Endothelial cell of umbilical vein (primary cell): ENCODE measurements around the gene MYBPHL. TPM values are rescaled to one million over a fixed set of nuclear protein-coding genes. Genes with fewer than 3 reads are reported as not detected.

Experiments
- BruUV-seq: library from RNA; stranded (reverse); fragments of 400-500 nt; replicated peaks from 2 replicates; lab custom pipeline; 2021; lab: Mats Ljungman, UMichigan
- CTCF ChIA-PET: fragments of 300-600, 350-600 bp; sonication (Branson Sonifier 250); formaldehyde crosslinking; loops from one replicate; lab custom pipeline; 2021; ENCODE audit warnings: antibody characterized with exemption, inconsistent platforms; lab: Charles Lee
- POLR2A ChIA-PET: fragments of 300-600, 350-600 bp; sonication (Branson Sonifier 250); formaldehyde crosslinking; loops from one replicate; lab custom pipeline; 2021; ENCODE audit warnings: antibody characterized with exemption, inconsistent platforms; lab: Charles Lee
- DNase-seq: peaks from one replicate; pipeline ENCODE4 v3.0.0-alpha.2; 2011; ENCODE audit warnings: low read depth, low spot score
- FAIRE-seq: peaks from 2 replicates; lab custom pipeline; 2011; peaks lifted over from hg19 to GRCh38; lab: Jason Lieb, UNC
- H2AFZ ChIP-seq: 2 replicates; pipeline ENCODE4 v1.6.0; 2012; ENCODE audit warnings: low read depth, low read length, control low read depth, inconsistent platforms
- H3K27ac ChIP-seq: 2 replicates; pipeline ENCODE4 v1.5.1; 2011; ENCODE audit warnings: low read depth, mild to moderate bottlenecking, control low read depth, low read length, moderate library complexity; ENCODE audit not compliant: insufficient read depth
- H3K27me3 ChIP-seq, 2 experiments: 2 replicates each; pipeline versions ENCODE4 v1.6.0 to v1.6.1; 2011; ENCODE audit warnings: low read length in 2 of 2, mixed read lengths in 1 of 2; ENCODE audit not compliant: control insufficient read depth in 2 of 2, insufficient read depth in 2 of 2
- H3K36me3 ChIP-seq, 2 experiments: 2 replicates in 1 of 2; 3 replicates in 1 of 2; pipeline ENCODE4 v1.5.1; 2011; ENCODE audit warnings: low read length in 2 of 2, mild to moderate bottlenecking in 1 of 2, moderate library complexity in 1 of 2; ENCODE audit not compliant: control insufficient read depth in 2 of 2, insufficient read depth in 2 of 2; ENCODE audit errors: extremely low read depth in 1 of 2
- H3K4me1 ChIP-seq: 3 replicates; pipeline ENCODE4 v1.5.1; 2011; ENCODE audit warnings: mild to moderate bottlenecking, low read length; ENCODE audit not compliant: control insufficient read depth, insufficient read depth; ENCODE audit errors: extremely low read depth
- H3K4me2 ChIP-seq: 2 replicates; pipeline ENCODE4 v1.6.1; 2011; ENCODE audit warnings: low read length, control low read depth, mixed read lengths; ENCODE audit not compliant: insufficient read depth
- H3K4me3 ChIP-seq, 3 experiments: fragments of 200-600 bp in 1 of 3; sonication (generic), shearing (Covaris generic) in 1 of 3; replicated peaks in 1 of 3; 2 replicates each; pipeline ENCODE4 v1.5.1; 2011 to 2016; ENCODE audit warnings: control low read depth in 3 of 3, low read length in 3 of 3, mild to moderate bottlenecking in 2 of 3, inconsistent platforms in 1 of 3, low read depth in 1 of 3, moderate library complexity in 1 of 3; ENCODE audit not compliant: insufficient read depth in 1 of 3
- H3K79me2 ChIP-seq: 2 replicates; pipeline ENCODE4 v1.6.0; 2012; ENCODE audit warnings: low read length, inconsistent platforms; ENCODE audit not compliant: control insufficient read depth, insufficient read depth
- H3K9ac ChIP-seq: replicated peaks from 2 replicates; pipeline ENCODE3; 2011; ENCODE audit warnings: low read length, control low read depth; ENCODE audit not compliant: insufficient read depth; ENCODE audit errors: extremely low read depth
- H3K9me1 ChIP-seq: replicated peaks from 3 replicates; pipeline ENCODE4 v1.6.0; 2011; ENCODE audit warnings: mild to moderate bottlenecking, low read length; ENCODE audit not compliant: control insufficient read depth, insufficient read depth; ENCODE audit errors: extremely low read depth
- H3K9me3 ChIP-seq: replicated peaks from 2 replicates; pipeline ENCODE4 v1.5.1; 2012; ENCODE audit warnings: low read length, inconsistent platforms; ENCODE audit not compliant: control insufficient read depth, insufficient read depth
- H4K20me1 ChIP-seq: replicated peaks from 2 replicates; pipeline ENCODE3; 2011; ENCODE audit warnings: mild to moderate bottlenecking, low read length; ENCODE audit not compliant: control insufficient read depth, insufficient read depth; ENCODE audit errors: extremely low read depth
- EZH2 ChIP-seq: IDR thresholded peaks from 2 replicates; pipeline ENCODE4 v1.6.1; 2012; ENCODE audit warnings: borderline replicate concordance, low read depth, mild to moderate bottlenecking, moderate library complexity, low read length, inconsistent platforms; ENCODE audit not compliant: severe bottlenecking
- FOS ChIP-seq: IDR thresholded peaks from 2 replicates; pipeline ENCODE4 v1.6.1; 2011; ENCODE audit warnings: mild to moderate bottlenecking, low read length, moderate library complexity, borderline replicate concordance; ENCODE audit not compliant: insufficient read depth
- GATA2 ChIP-seq: IDR thresholded peaks from 2 replicates; pipeline ENCODE4 v1.7.0; 2011; ENCODE audit warnings: low read depth, mild to moderate bottlenecking, moderate library complexity, mixed read lengths, low read length; ENCODE audit not compliant: insufficient read length, insufficient read depth
- JUN ChIP-seq: IDR thresholded peaks from 2 replicates; pipeline ENCODE4 v1.6.1; 2011; ENCODE audit warnings: borderline replicate concordance, low read depth; ENCODE audit not compliant: insufficient read length, insufficient read depth
- MYC ChIP-seq: IDR thresholded peaks from one replicate; pipeline ENCODE4 v1.6.1; 2011; ENCODE audit warnings: mild to moderate bottlenecking, low read depth, low read length
- POLR2A ChIP-seq: IDR thresholded peaks from 2 replicates; pipeline ENCODE4 v1.6.1; 2012; ENCODE audit warnings: low read depth, mild to moderate bottlenecking, control low read depth, low read length
- POLR2AphosphoS5 ChIP-seq: IDR thresholded peaks from 2 replicates; pipeline ENCODE4 v1.6.1; 2012; ENCODE audit warnings: low read depth, mild to moderate bottlenecking, control low read depth, low read length, moderate library complexity; ENCODE audit not compliant: insufficient read depth
- dilution Hi-C: fragments of 300-500 bp; cut with MboI; formaldehyde crosslinking; loops from one replicate; pipeline ENCODE4 v1.15.0; 2019; ENCODE audit warnings: low sequenced_read_pairs; ENCODE audit not compliant: extremely low pct_ligation_motif_present
- intact Hi-C: fragments of 100-400 bp; cut with micrococcal nuclease; formaldehyde crosslinking; loops from one replicate; pipeline ENCODE4 v1.10.0; 2022
- polyA plus RNA-seq, 4 experiments: library from polyadenylated mRNA; depleted of rRNA in 3 of 4; stranded (reverse) in 3 of 4; unstranded in 1 of 4; fragments of >200 nt; gene quantifications; 2 replicates each; pipeline versions ENCODE4 v1.2.1 to v1.2.3, GENCODE V29; 2011 to 2012; ENCODE audit warnings: missing spikeins in 1 of 4
- total RNA-seq: library from RNA; stranded (reverse); gene quantifications from 2 replicates; pipeline ENCODE4 v1.2.3, GENCODE V29; 2021
- TF ChIP-seq, protein P1 (sequence below), 2 donors: IDR thresholded peaks; 1 replicate in 1 of 2; 2 replicates in 1 of 2; pipeline ENCODE4 v1.5.1; 2011; ENCODE audit warnings: low read length in 2 of 2, mild to moderate bottlenecking in 2 of 2, moderate library complexity in 2 of 2, control low read depth in 1 of 2, inconsistent platforms in 1 of 2, low read depth in 1 of 2; ENCODE audit not compliant: insufficient read depth in 1 of 2; ENCODE audit errors: extremely low read depth in 1 of 2
- TF ChIP-seq, protein P2 (sequence below): IDR thresholded peaks from 2 replicates; pipeline ENCODE4 v1.6.1; 2011; ENCODE audit not compliant: insufficient read depth, insufficient read length

MYBPHL gene
- total and polyA plus RNA-seq, 2 donors (not counting 3 experiments of a cell fraction or from before 2014, with no cell fraction given), result not detected

DNA sequence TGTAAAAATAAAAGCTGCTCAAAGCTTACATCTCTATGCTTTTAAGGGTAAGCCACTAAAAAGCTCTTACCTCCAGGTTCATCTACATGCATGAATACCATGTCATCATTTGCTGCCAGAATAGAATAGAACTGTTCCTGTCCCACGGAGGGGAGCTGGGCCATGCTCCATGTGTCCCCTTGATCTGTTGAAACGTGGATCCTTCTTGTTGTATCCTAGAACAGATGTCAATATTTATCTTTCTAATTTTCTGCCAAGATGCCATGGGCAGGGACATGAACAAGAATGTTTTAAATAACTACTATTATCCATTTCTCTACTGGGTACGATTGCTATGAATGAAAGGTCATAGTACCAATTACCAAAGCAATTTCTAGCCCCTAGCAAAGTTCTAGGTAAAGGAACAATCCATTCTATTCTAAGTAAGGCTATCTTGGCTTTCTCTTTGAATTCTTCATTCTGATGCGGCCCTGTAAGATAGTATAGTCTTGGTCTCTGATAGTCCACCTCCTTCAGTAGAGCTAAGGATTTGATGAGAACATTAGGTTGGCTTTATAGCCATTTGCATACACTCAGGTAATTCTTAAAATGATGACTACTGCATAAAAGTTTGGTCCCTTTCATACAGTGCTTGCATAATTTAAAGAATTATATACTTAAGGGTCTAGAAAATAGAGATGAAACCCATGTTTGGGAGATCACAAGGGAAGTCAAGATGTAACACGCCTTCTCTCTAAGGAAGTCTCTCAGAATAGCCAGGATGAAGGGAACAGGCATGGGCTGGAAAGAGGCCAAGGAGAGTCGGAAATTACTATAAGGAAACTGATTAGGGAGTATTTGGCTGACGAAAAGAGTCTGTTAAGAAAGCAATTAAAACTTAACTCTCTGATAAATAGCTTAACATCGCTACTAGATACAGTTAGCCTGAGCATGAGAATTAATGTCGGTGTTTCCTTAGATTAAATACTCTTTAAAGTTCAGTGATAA, 35.4 kb upstream of the MYBPHL start:
- DNase-seq, result peak; percentile 69
- dilution Hi-C loops (no loop called here), intact Hi-C loops (no loop called here)

More for the DNA sequence above, 35.4 kb upstream of the MYBPHL start:
- H3K27ac ChIP-seq, result no peak overlapping the region
- H3K4me1 ChIP-seq, result peaks cover 4% of the 10 kb centered on the region
- no peaks in the 10 kb centered on the region for H3K9me1 ChIP-seq
- peaks cover 0 to 6% of the 10 kb centered on the region in 2 experiments for H3K27me3 ChIP-seq
- H3K36me3 ChIP-seq, result no peaks in the 10 kb centered on the region
- no peaks in the 10 kb centered on the region for H3K9me3 ChIP-seq
- H3K4me2 ChIP-seq, result no peak overlapping the region
- H2AFZ ChIP-seq, result no peak overlapping the region
- ChIA-PET POLR2A (no interaction called here), CTCF (interaction anchor here (1.1 to 1.4 kb wide), 2 partner anchors 14 to 34 kb away, joined by 3 to 5 read pairs; no protein-coding TSS in a partner anchor)
- no TSS peak for BruUV-seq
- TF ChIP-seq EZH2 (no peak), POLR2A (no peak), MYC (no peak), POLR2AphosphoS5 (no peak), GATA2 (no peak), FOS (no peak), JUN (no peak)
- TF ChIP-seq, protein P1, sequence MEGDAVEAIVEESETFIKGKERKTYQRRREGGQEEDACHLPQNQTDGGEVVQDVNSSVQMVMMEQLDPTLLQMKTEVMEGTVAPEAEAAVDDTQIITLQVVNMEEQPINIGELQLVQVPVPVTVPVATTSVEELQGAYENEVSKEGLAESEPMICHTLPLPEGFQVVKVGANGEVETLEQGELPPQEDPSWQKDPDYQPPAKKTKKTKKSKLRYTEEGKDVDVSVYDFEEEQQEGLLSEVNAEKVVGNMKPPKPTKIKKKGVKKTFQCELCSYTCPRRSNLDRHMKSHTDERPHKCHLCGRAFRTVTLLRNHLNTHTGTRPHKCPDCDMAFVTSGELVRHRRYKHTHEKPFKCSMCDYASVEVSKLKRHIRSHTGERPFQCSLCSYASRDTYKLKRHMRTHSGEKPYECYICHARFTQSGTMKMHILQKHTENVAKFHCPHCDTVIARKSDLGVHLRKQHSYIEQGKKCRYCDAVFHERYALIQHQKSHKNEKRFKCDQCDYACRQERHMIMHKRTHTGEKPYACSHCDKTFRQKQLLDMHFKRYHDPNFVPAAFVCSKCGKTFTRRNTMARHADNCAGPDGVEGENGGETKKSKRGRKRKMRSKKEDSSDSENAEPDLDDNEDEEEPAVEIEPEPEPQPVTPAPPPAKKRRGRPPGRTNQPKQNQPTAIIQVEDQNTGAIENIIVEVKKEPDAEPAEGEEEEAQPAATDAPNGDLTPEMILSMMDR (IDR thresholded peaks at IDR 0.05; ENCODE audit: extremely low read depth in 1 of 2, insufficient read depth in 1 of 2, low read depth in 1 of 2, low read length in 2 of 2), result no peak
- TF ChIP-seq, protein P2, sequence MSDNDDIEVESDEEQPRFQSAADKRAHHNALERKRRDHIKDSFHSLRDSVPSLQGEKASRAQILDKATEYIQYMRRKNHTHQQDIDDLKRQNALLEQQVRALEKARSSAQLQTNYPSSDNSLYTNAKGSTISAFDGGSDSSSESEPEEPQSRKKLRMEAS, result no peak
- no peaks in the 10 kb centered on the region for H4K20me1 ChIP-seq
- no peaks in the 10 kb centered on the region for H3K79me2 ChIP-seq
- peak; percentile 66 for FAIRE-seq
- H3K4me3 ChIP-seq, result no peak overlapping the region
- no peak overlapping the region for H3K9ac ChIP-seq
